H1 (cell line): ENCODE results near the gene PROZ. TPM values are rescaled to one million over a fixed set of nuclear protein-coding genes. Genes with fewer than 3 reads are reported as not detected.

Source experiments
- CHD2 ChIP-seq: IDR thresholded peaks from 2 replicates; pipeline ENCODE4 v1.6.1; 2012; ENCODE audit warnings: low read length, improper control_type of control experiment
- CTCF ChIP-seq, 3 experiments: IDR thresholded peaks; 1 replicate in 2 of 3; 2 replicates in 1 of 3; pipeline versions ENCODE4 v1.5.1 to v1.6.1; 2011; ENCODE audit warnings: low read length in 3 of 3, mild to moderate bottlenecking in 3 of 3, inconsistent platforms in 2 of 3, low read depth in 1 of 3, moderate library complexity in 1 of 3; ENCODE audit not compliant: insufficient read depth in 1 of 3; ENCODE audit errors: control extremely low read depth in 1 of 3
- E2F6 ChIP-seq: IDR thresholded peaks from 2 replicates; pipeline ENCODE4 v1.6.1; 2012; ENCODE audit warnings: inconsistent platforms
- JUND ChIP-seq: IDR thresholded peaks from 2 replicates; pipeline ENCODE4 v1.6.1; 2011; ENCODE audit warnings: mild to moderate bottlenecking, improper control_type of control experiment, low read length
- KDM4A ChIP-seq: IDR thresholded peaks from one replicate; pipeline ENCODE4 v1.7.1; 2012; ENCODE audit warnings: low read depth, mild to moderate bottlenecking, moderate library complexity, low read length, inconsistent platforms; ENCODE audit not compliant: severe bottlenecking
- RAD21 ChIP-seq, 2 experiments: IDR thresholded peaks in 1 of 2; conservative IDR thresholded peaks in 1 of 2; 2 replicates each; pipeline ENCODE4 v1.6.1; 2011; ENCODE audit warnings: low read depth in 2 of 2, low read length in 2 of 2, improper control_type of control experiment in 1 of 2, inconsistent platforms in 1 of 2, mild to moderate bottlenecking in 1 of 2, moderate library complexity in 1 of 2
- SAP30 ChIP-seq: fragments of 300-600 bp; sonication (generic); IDR thresholded peaks from 2 replicates; pipeline ENCODE4 v1.7.1; 2012; ENCODE audit warnings: low read length, moderate library complexity, mild to moderate bottlenecking, inconsistent platforms; ENCODE audit not compliant: insufficient read depth, insufficient replicate concordance
- SP2 ChIP-seq: IDR thresholded peaks from 2 replicates; pipeline ENCODE4 v1.6.1; 2012; ENCODE audit warnings: mild to moderate bottlenecking, low read length, inconsistent platforms
- TEAD4 ChIP-seq: IDR thresholded peaks from 2 replicates; pipeline ENCODE4 v1.6.1; 2012; ENCODE audit warnings: low read depth, low read length, inconsistent platforms, mixed read lengths
- ZNF274 ChIP-seq: IDR thresholded peaks from 2 replicates; pipeline ENCODE4 v1.7.0; 2012; ENCODE audit warnings: low read length, borderline replicate concordance; ENCODE audit errors: extremely low read depth
- polyA plus RNA-seq, 7 experiments: library from polyadenylated mRNA; depleted of rRNA in 3 of 7; stranded (reverse) in 5 of 7; unstranded in 2 of 7; fragments of >200 nt in 5 of 7; fragments of 200-250 nt in 2 of 7; gene quantifications; 1 replicate in 5 of 7; 2 replicates in 1 of 7; 4 replicates in 1 of 7; pipeline versions ENCODE4 v1.2.1 to v1.2.3, GENCODE V29; 2011 to 2013; ENCODE audit warnings: missing spikeins in 2 of 7, mixed read lengths in 2 of 7
- total RNA-seq: library from RNA; stranded (reverse); fragmentation: NEBNext Ultra II Directional; extraction: Animal tissue kit (Norgen Biotek cat#: 25700); gene quantifications from 2 replicates; pipeline ENCODE4 v1.2.1, GENCODE V29; 2021

PROZ gene
- total and polyA plus RNA-seq, 2 of the 8 experiments (the other 6 are each of a cell fraction or from before 2014, with no cell fraction given), result not detected

GRCh38 chr13:113149711-113150549 is 8.5 kb upstream of the PROZ start (continued):
- TF ChIP-seq CTCF (IDR thresholded peaks at IDR 0.05; ENCODE audit: control extremely low read depth in 1 of 3, insufficient read depth in 1 of 3, low read depth in 1 of 3, low read length in 3 of 3), result no peak
- TF ChIP-seq ZNF274, result no peak
- TF ChIP-seq SP2, result no peak
- no peak for TF ChIP-seq CHD2
- no peak for TF ChIP-seq JUND
- no peak for TF ChIP-seq SAP30
- no peak for TF ChIP-seq TEAD4
- TF ChIP-seq RAD21 (IDR thresholded peaks at IDR 0.05 in 1 of 2, conservative IDR thresholded peaks at IDR 0.05 in 1 of 2; ENCODE audit: low read depth in 2 of 2, low read length in 2 of 2), result no peak
- no peak for TF ChIP-seq KDM4A
- no peak for TF ChIP-seq E2F6
